GM18526 (cell line): ENCODE measurements around the gene ADAMTS17.

Experiments used
- POLR2A ChIP-seq: IDR thresholded peaks from 3 replicates; pipeline ENCODE4 v1.6.1; 2011; ENCODE audit not compliant: insufficient read length; ENCODE audit errors: extremely low read depth

ADAMTS17 gene

GRCh38 chr15:100200287-100200880 is 141.4 kb downstream of the ADAMTS17 start:
- no peak for TF ChIP-seq POLR2A

- TF ChIP-seq POLR2A, result no peak
Measured at GRCh38 chr15:100199711-100200286, 142.0 kb downstream of the ADAMTS17 start.

GRCh38 chr15:100198442-100198841 is 143.3 kb downstream of the ADAMTS17 start:
- TF ChIP-seq POLR2A, result no peak

GRCh38 chr15:100196326-100197058 is 145.3 kb downstream of the ADAMTS17 start:
- TF ChIP-seq POLR2A, result no peak

- no peak for TF ChIP-seq POLR2A
Measured at GRCh38 chr15:100194996-100195395, 146.8 kb downstream of the ADAMTS17 start.

- no peak for TF ChIP-seq POLR2A
Measured at GRCh38 chr15:100193277-100193860, 148.4 kb downstream of the ADAMTS17 start.

GRCh38 chr15:100192097-100193080 is 149.4 kb downstream of the ADAMTS17 start:
- no peak for TF ChIP-seq POLR2A

GRCh38 chr15:100191161-100191560 is 150.6 kb downstream of the ADAMTS17 start:
- TF ChIP-seq POLR2A, result no peak

- no peak for TF ChIP-seq POLR2A
Measured at GRCh38 chr15:100190675-100191074, 151.1 kb downstream of the ADAMTS17 start.

- TF ChIP-seq POLR2A, result no peak
Measured at GRCh38 chr15:100189849-100190248, 151.9 kb downstream of the ADAMTS17 start.

- TF ChIP-seq POLR2A, result no peak
Measured at GRCh38 chr15:100189319-100189718, 152.5 kb downstream of the ADAMTS17 start.

- no peak for TF ChIP-seq POLR2A
Measured at GRCh38 chr15:100187677-100188076, 154.1 kb downstream of the ADAMTS17 start.

GRCh38 chr15:100186960-100187359 is 154.8 kb downstream of the ADAMTS17 start:
- no peak for TF ChIP-seq POLR2A

GRCh38 chr15:100186366-100186765 is 155.4 kb downstream of the ADAMTS17 start:
- no peak for TF ChIP-seq POLR2A
